ENCODE data around the gene POLR2A.

Gene POLR2A

DNA sequence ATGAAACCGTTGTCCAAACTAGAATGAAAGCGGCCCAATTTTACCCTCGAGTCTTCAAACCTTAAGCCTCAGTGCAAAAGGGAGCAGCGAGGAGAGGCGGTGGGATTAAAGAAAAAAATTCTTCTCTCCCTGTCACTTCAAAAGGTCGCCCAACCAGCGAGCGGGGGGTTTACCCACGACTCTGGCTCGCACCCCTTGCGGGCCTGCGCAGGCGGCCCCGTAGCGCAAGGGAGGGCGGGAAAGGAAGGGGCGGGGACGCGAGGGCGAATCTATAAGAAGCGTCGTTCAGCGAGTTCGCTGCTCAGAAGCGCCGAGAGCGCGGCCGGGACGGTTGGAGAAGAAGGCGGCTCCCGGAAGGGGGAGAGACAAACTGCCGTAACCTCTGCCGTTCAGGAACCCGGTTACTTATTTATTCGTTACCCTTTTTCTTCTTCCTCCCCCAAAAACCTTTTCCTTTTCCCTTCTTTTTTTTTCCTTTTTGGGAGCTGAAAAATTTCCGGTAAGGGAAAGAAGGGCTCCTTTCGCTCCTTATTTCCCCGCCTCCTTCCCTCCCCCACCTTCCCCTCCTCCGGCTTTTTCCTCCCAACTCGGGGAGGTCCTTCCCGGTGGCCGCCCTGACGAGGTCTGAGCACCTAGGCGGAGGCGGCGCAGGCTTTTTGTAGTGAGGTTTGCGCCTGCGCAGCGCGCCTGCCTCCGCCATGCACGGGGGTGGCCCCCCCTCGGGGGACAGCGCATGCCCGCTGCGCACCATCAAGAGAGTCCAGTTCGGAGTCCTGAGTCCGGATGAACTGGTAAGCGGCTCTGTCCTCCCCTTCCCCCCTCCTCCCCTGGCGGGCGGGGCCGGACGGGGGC, at the start of gene POLR2A:
Gene POLR2A, plus strand, starts transcription at position 300 of the 852 bp plus-strand sequence.
- no peak for TF ChIP-seq GATA1 (IDR thresholded peaks at IDR 0.05; ENCODE audit: low read depth, low read length)
- TF ChIP-seq POLR2A (IDR thresholded peaks at IDR 0.05; ENCODE audit: low read length) = peak; percentile 100
- DNase-seq = peak; percentile 98 to 99

DNA sequence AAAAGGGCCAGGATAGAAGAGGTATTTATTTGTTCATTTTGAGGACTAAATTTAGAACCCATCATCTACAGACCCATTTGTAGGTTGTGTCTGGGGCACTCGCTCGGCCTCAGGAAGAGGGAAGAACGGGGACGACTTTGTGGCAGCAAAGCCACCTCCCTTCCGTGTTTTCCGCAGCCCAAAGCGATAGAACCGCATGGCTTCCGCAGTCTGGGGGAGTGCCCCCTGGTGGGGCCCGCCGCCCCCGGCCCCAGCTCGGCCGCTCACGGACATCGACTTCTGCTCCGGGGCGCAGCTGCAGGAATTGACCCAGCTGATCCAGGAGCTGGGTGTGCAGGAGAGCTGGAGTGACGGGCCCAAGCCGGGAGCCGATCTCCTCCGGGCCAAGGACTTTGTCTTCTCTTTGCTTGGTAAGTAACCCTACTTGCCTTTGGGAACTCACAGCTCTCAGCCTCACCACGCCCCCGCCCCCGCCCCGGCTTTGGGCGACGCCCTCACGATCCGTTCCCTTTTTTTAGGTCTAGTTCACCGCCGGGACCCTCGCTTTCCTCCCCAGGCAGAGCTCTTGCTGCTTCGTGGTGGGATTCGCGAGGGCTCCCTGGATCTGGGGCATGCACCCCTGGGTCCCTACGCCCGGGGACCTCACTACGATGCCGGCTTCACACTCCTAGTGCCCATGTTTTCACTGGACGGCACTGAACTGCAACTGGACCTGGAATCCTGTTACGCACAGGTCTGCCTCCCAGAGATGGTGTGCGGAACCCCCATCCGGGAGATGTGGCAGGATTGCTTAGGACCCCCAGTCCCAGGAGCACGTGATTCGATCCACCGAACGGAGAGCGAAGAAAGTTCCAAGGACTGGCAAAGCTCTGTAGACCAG, 48.2 kb upstream of the POLR2A start:
- DNase-seq = peak; percentile 58 to 62

DNA sequence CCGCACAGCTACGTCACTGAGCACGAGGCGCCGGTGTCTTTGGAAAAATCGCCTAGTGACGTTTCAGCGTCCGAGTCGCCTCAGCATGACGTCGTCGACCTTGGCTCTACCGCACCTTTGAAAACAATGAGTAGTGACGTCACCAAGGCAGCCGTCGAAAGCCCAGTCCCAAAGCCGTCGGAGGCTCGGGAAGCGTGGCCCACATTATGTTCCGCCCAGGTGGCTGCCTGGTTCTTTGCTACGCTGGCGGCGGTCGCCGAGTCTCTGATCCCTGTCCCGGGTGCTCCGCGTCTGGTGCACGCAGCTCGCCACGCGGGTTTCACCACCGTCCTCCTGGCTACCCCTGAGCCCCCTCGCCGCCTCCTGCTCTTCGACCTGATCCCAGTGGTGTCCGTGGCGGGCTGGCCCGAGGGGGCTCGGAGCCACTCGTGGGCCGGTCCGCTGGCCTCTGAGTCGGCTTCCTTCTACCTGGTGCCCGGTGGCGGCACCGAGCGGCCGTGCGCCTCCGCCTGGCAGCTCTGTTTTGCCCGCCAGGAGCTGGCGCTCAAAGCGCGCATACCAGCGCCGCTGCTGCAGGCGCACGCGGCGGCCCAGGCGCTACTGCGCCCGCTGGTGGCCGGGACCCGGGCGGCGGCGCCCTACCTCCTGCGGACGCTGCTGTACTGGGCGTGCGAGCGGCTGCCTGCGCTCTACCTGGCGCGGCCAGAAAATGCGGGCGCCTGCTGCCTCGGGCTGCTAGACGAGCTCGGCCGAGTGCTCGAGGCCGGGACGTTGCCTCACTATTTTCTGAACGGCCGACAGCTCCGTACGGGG, 47.4 kb upstream of the POLR2A start:
- DNase-seq = peak; percentile 85 to 90
- TF ChIP-seq GATA1 (IDR thresholded peaks at IDR 0.05; ENCODE audit: low read depth, low read length) (no peak), POLR2A (IDR thresholded peaks at IDR 0.05; ENCODE audit: low read length) (no peak)

More for the DNA sequence above, 48.2 kb upstream of the POLR2A start:
- no peak for TF ChIP-seq GATA1 (IDR thresholded peaks at IDR 0.05; ENCODE audit: low read depth, low read length)
- TF ChIP-seq POLR2A (IDR thresholded peaks at IDR 0.05; ENCODE audit: low read length) = peak; percentile 35

DNA sequence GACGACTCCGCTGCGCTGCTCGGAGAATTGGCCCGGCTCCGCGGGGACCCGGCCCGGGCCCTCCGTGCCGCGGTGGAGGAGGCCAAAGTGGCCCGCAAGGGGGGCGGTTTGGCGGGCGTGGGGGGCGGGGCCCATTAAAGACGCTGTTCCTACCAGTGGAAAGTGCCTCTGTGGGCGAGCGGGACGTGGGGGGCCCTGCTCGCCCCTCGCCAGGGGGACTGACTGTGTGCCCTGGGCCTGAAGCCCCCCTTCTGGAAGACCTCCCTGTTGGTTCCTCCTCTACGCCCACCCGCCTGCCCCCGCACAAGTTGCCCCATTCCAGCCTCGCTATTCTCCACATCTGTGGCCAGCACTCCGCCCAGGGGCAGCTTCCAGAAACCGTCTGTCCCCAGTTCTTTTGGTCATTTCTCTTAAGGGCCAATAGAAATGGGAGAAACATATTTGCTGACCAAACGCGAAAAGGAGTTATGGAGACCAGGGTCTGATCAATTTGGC, 46.8 kb upstream of the POLR2A start:
- TF ChIP-seq POLR2A (IDR thresholded peaks at IDR 0.05; ENCODE audit: low read length) (no peak), GATA1 (IDR thresholded peaks at IDR 0.05; ENCODE audit: low read depth, low read length) (no peak)
- no peak for DNase-seq

DNA sequence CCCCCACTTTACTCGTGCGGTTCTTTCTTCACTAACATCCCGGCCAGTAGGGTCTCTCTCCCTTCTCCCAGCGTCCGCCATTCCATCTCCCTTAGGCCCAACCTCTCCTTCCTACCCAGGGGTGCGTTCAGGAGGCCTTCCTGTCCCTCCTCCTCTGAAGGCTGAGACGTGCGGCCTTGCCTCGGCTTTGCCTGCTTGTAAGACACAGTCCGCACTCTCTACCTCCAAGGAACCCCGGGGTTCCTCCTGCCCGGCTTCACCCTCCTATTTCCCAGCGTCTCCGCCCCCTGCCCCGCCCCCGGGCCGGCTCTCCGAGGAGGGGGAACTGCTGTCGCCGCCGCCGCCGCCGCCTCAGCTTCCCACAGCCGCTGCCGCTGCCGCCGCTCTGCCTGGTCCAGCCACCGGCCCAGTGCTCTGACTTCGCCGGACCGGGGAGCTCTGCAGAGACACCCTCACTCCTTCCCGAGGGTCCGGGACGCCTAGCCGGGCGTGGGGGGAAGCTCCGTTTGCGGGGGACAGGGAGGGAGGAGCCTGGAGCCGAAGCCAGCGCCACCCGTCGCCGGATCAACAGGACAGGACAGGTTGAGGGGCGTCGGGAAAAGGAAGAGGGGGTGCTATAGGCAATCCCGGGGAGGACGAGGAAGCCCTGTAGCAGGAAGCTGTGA, 46.1 kb upstream of the POLR2A start:
- no peak for TF ChIP-seq POLR2A (IDR thresholded peaks at IDR 0.05; ENCODE audit: low read length)
- no peak for TF ChIP-seq GATA1 (IDR thresholded peaks at IDR 0.05; ENCODE audit: low read depth, low read length)
- peak; percentile 22 to 28 for DNase-seq

DNA sequence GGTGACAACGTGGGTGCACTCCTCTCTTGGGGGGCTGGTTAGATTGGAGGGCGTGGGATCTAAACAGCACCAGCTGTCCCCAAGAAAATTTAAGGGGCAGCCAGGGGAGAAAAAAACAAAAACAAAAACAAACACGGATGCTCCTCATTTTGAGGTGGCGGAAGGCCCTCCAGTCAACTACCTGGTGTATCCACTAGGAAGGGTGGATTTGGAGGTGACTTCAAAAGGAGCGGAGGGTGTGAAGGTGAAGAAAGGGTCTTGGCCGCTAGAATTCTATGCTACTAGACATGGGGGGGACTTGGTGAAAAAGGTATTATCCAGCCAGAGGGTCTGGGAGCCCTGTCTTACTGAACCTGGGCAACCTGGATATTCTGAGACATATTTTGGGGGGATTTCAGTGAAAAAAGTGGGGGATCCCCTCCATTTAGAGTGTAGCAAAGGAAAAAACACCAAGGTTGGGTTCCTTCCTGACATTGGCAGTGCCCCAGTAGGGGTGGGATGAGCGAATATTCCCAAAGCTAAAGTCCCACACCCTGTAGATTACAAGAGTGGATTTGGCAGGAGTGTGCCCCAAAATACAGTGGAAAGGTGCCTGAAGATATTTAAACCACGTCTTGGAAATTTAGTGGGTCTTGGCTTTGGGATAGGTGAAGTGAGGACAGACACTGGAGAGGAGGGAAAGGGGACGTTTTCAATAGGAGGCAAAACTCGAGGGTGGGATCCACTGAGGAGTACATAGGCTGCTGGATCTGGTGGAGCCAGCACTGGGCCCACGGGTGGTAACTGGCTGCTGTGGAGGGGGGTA, 45.3 kb upstream of the POLR2A start:
- no peak for TF ChIP-seq POLR2A (IDR thresholded peaks at IDR 0.05; ENCODE audit: low read length)
- no peak for TF ChIP-seq GATA1 (IDR thresholded peaks at IDR 0.05; ENCODE audit: low read depth, low read length)

DNA sequence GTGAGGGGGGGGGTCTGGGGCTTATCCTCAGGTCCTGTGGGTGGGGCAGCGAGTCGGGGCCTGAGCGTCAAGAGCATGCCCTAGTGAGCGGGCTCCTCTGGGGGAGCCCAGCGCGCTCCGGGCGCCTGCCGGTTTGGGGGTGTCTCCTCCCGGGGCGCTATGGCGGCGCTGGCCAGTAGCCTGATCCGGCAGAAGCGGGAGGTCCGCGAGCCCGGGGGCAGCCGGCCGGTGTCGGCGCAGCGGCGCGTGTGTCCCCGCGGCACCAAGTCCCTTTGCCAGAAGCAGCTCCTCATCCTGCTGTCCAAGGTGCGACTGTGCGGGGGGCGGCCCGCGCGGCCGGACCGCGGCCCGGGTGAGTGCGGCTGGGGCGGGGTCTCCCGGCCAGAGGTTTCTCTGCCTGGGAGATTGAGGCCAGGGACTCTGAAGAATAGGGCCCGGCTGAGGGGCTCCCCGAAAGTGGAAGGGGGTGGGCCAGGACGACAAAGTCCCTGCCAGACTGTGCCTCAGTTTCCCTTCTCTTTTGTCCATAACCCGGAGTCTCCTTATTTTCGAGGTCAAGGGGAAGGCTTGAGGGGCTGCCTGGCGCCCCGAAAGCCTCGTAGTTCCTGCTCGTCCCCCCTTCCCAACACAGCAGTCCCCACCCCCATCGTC, 44.6 kb upstream of the POLR2A start, which contains the start of gene FGF11:
Gene FGF11, plus strand, starts transcription at position 51 of the 651 bp plus-strand sequence. Its CDS starts 109 bp downstream, at position 160.
- DNase-seq = no peak
- TF ChIP-seq GATA1 (IDR thresholded peaks at IDR 0.05; ENCODE audit: low read depth, low read length) (no peak), POLR2A (IDR thresholded peaks at IDR 0.05; ENCODE audit: low read length) (no peak)

More for the DNA sequence above, 45.3 kb upstream of the POLR2A start:
- no peak for DNase-seq

DNA sequence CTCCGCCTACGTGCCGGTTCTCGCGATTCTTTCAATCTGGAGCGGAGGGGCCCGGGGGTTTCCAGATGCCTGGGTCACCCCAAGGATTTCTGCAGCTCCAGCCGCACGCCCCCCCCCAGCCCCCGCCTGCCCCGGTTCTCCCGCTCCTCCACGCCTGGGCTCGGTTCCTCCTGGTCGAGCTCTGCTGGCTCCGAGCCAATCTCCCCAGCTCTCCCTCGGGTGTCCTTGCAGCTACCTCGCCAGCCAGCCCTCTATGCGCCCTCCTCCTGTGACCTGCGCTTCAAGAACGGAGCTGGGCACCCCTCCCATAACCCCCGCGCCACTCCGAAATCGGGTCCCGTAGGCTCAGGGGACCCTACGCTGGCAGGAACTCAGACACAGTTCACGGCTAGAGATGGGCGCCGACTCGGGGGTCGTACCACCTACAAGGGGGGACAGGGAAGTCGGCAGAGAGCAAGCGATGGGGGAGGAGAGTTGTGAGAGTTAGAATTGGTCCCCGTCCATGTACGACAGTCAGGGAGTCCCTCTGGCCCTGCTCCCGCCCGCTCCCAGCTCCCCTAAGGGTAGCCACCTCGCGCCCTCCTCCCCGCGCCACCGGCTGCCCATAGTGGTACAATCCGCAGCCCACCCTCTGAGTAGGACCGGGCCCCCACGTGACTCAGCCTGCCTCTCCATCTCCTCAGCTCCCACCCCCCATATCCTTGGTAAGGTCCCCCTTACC, 43.9 kb upstream of the POLR2A start:
- no peak for TF ChIP-seq POLR2A (IDR thresholded peaks at IDR 0.05; ENCODE audit: low read length)
- no peak for TF ChIP-seq GATA1 (IDR thresholded peaks at IDR 0.05; ENCODE audit: low read depth, low read length)
- DNase-seq = peak; percentile 47 to 60

DNA sequence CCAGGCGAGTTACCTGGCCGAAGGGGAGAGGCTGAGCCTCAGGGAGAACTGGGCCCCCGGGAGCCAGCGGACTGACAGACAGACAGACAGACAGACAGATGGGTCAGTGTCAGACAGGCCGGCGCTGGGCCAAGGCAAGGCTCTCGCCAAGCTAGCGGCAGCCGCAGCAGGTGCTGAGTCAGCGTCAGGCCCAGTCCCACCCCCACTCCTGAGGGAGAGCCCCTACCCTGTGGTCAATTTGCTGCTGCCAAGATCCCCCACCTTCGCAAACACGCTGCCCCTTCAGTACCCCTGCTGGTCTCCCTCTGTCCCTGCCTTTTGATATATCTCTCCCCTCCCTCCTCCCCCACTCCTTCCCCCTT, 43.4 kb upstream of the POLR2A start:
- TF ChIP-seq POLR2A (IDR thresholded peaks at IDR 0.05; ENCODE audit: low read length) (no peak), GATA1 (IDR thresholded peaks at IDR 0.05; ENCODE audit: low read depth, low read length) (no peak)
- DNase-seq = peak; percentile 65 to 73

DNA sequence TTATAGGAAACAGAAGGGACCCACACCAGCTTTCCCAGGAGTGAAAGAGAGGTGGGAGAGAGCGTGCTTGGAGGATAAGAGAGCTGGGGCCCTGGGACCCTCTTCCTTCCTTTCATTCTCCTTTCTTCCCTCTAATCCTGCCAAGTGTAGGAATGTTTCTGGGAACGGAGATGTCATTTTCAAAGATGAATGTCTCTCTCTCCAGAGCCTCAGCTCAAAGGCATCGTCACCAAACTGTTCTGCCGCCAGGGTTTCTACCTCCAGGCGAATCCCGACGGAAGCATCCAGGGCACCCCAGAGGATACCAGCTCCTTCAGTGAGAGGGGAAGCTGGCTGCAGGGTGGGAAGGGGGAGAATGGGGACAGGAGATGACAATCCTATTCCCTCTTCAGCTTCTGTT, 42.9 kb upstream of the POLR2A start:
- TF ChIP-seq GATA1 (IDR thresholded peaks at IDR 0.05; ENCODE audit: low read depth, low read length) (no peak), POLR2A (IDR thresholded peaks at IDR 0.05; ENCODE audit: low read length) (no peak)
- no peak for DNase-seq

DNA sequence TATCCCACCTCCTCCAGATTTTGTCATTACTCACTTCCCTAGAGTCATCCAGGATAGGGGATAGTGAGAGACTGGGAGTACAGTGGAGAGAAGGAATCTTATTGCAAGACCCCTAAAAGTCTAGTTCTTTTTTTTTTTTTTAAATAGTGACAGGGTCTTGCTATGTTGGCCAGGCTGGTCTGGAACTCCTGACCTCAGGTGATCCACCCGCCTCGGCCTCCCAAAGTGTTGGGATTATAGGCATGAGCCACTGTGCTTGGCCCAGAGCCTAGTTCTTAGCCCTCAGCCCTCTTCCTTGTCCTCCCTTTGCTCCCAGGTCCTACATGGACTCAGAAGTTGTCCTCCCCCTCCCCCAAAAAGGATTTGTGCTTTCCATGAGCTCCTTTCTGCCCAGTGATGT, 42.0 kb upstream of the POLR2A start:
- TF ChIP-seq GATA1 (IDR thresholded peaks at IDR 0.05; ENCODE audit: low read depth, low read length) (no peak), POLR2A (IDR thresholded peaks at IDR 0.05; ENCODE audit: low read length) (no peak)
- no peak for DNase-seq

Data from erythroblast (primary cell).